Left lung (tissue), 10 donors: ENCODE results near the gene NWD2. TPM values are rescaled to one million over a fixed set of nuclear protein-coding genes. Genes with fewer than 3 reads are reported as not detected.

Experiments
- ATAC-seq: fragments of 200-7000 bp; cut with Tn5 transposase; one replicate; pipeline ENCODE4 v1.9.1; 2020; ENCODE audit warnings: moderate library complexity
- DNase-seq, 4 donors: peaks; one replicate each; pipeline ENCODE4 v3.0.0-alpha.2; 2013 to 2020
- H3K27ac ChIP-seq, 2 donors: fragments of 200-600 bp; sonication (generic) in 1 of 2; one replicate each; pipeline versions ENCODE4 v1.5.0 to v1.8.0; 2020 to 2021
- H3K27me3 ChIP-seq, 2 donors: fragments of 200-600 bp; sonication (generic) in 1 of 2; one replicate each; pipeline versions ENCODE4 v1.5.0 to v1.8.0; 2020 to 2021
- H3K36me3 ChIP-seq, 2 donors: fragments of 200-600 bp; sonication (generic) in 1 of 2; one replicate each; pipeline versions ENCODE4 v1.5.0 to v1.8.0; 2020 to 2021
- H3K4me1 ChIP-seq, 2 donors: fragments of 200-600 bp; one replicate each; pipeline ENCODE4 v1.8.0; 2021
- H3K4me3 ChIP-seq, 2 donors: fragments of 200-600 bp; sonication (generic) in 1 of 2; one replicate each; pipeline versions ENCODE4 v1.5.0 to v1.8.0; 2020 to 2021; ENCODE audit warnings: mild to moderate bottlenecking in 1 of 2
- H3K9me3 ChIP-seq, 2 donors: fragments of 200-600 bp; sonication (generic) in 1 of 2; one replicate each; pipeline versions ENCODE4 v1.5.0 to v1.8.0; 2020 to 2021
- CTCF ChIP-seq, 2 donors: fragments of 200-600 bp; sonication (generic) in 1 of 2; IDR thresholded peaks; one replicate each; pipeline versions ENCODE4 v1.5.0 to v1.8.0; 2021; ENCODE audit warnings: antibody characterized with exemption in 2 of 2
- intact Hi-C, 2 donors: fragments of 100-400 bp; cut with DNase I; formaldehyde crosslinking; loops; one replicate each; pipeline versions ENCODE4 v1.11.2 to v1.14.2; 2022
- polyA plus RNA-seq, 6 donors: library from polyadenylated mRNA; unstranded; fragments of 120-200 nt; gene quantifications; one replicate each; pipeline ENCODE4 v1.2.1, GENCODE V29; 2013; ENCODE audit not compliant: insufficient read length in 6 of 6
- total RNA-seq, 2 donors: library from RNA; stranded (reverse); fragmentation: NEBNext Ultra II Directional; extraction: Animal tissue kit (Norgen Biotek cat#: 25700); gene quantifications; one replicate each; pipeline ENCODE4 v1.2.1, GENCODE V29; 2021
- donor health status: DM: no; HTN: yes; CAD: no.
- donor health status: DM: no; HTN: no; CAD: no.

The NWD2 gene
- total and polyA plus RNA-seq, 8 donors: 0.01 to 0.03 (median 0.03) TPM; not detected in 3

- no peak for DNase-seq
- intact Hi-C loops: no loop called here
- ATAC-seq: no peak
- Histone ChIP-seq H3K27me3 (peaks cover 0 to 3% of the 10 kb centered on the region in 2 donors), H3K4me3 (no peak overlapping the region), H3K4me1 (no peaks in the 10 kb centered on the region), H3K36me3 (no peaks in the 10 kb centered on the region), H3K27ac (no peak overlapping the region), H3K9me3 (no peaks in the 10 kb centered on the region)
- no peak for TF ChIP-seq CTCF (IDR thresholded peaks at IDR 0.05)
Observed at GRCh38 chr4:37469286-37469685, 224.7 kb downstream of the NWD2 start.

GRCh38 chr4:37470245-37470644, 225.7 kb downstream of the NWD2 start:
- DNase-seq (no peak), ATAC-seq (peak; percentile 59)
- TF ChIP-seq CTCF (IDR thresholded peaks at IDR 0.05): no peak

GRCh38 chr4:37471093-37471492, 226.6 kb downstream of the NWD2 start:
- Histone ChIP-seq H3K4me1 (no peaks in the 10 kb centered on the region), H3K9me3 (no peaks in the 10 kb centered on the region), H3K27ac (no peak overlapping the region), H3K27me3 (peaks cover 0 to 7% of the 10 kb centered on the region in 2 donors), H3K4me3 (no peak overlapping the region), H3K36me3 (no peaks in the 10 kb centered on the region)
- no peak for TF ChIP-seq CTCF (IDR thresholded peaks at IDR 0.05)
- intact Hi-C loops: no loop called here
- no peak for DNase-seq
- ATAC-seq: no peak

More at GRCh38 chr4:37470245-37470644, 225.7 kb downstream of the NWD2 start:
- no peaks in the 10 kb centered on the region for H3K4me1 ChIP-seq
- peaks cover 0 to 3% of the 10 kb centered on the region in 2 donors for H3K27me3 ChIP-seq
- intact Hi-C loops: no loop called here
- no peaks in the 10 kb centered on the region for H3K36me3 ChIP-seq
- H3K9me3 ChIP-seq: no peaks in the 10 kb centered on the region
- H3K4me3 ChIP-seq: no peak overlapping the region
- H3K27ac ChIP-seq: no peak overlapping the region

- no peaks in the 10 kb centered on the region for H3K36me3 ChIP-seq
- H3K4me1 ChIP-seq: no peaks in the 10 kb centered on the region
- TF ChIP-seq CTCF (IDR thresholded peaks at IDR 0.05): no peak
- no peaks in the 10 kb centered on the region for H3K9me3 ChIP-seq
- H3K27ac ChIP-seq: no peak overlapping the region
- intact Hi-C loops: no loop called here
- DNase-seq (peak in 1 of 4 donors; percentile 47), ATAC-seq (peak; percentile 74)
- peaks cover 0 to 7% of the 10 kb centered on the region in 2 donors for H3K27me3 ChIP-seq
- no peak overlapping the region for H3K4me3 ChIP-seq
Observed at GRCh38 chr4:37471971-37472370, 227.4 kb downstream of the NWD2 start.

- Histone ChIP-seq H3K27me3 (peaks cover 0 to 7% of the 10 kb centered on the region in 2 donors), H3K4me3 (no peak overlapping the region), H3K27ac (no peak overlapping the region), H3K4me1 (no peaks in the 10 kb centered on the region), H3K9me3 (no peaks in the 10 kb centered on the region), H3K36me3 (no peaks in the 10 kb centered on the region)
- DNase-seq (no peak), ATAC-seq (no peak)
- intact Hi-C loops: no loop called here
- TF ChIP-seq CTCF (IDR thresholded peaks at IDR 0.05): no peak
Observed at GRCh38 chr4:37473807-37474206, 229.3 kb downstream of the NWD2 start.
